ENCODE measurements around the gene LHFPL6.

DNA sequence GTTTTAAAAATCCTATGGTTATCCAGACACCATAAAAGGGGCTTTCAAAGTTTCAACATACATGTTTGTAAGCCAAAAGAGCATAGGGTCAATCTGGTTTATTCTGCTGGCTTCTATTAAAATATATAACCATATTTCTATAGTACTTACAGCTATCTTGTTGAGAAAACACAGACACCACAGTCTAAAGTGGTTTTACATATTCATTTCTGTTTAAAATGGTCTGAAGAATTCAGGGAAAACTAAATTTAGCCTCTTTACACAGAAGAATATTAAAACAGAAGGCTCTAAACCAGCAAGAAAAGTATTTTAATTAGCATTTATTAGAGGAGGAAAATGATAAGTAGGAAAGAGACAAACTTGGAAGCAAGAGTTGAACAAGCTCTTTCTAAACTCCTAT, 203.9 kb downstream of the LHFPL6 start:
- TF ChIP-seq CTCF (IDR thresholded peaks at IDR 0.05; ENCODE audit: insufficient read depth, low read depth, low read length) (no peak), EZH2 (IDR thresholded peaks at IDR 0.05; ENCODE audit: insufficient read depth, low read length) (no peak)

Measured in astrocyte (in vitro differentiated cells and primary cell).